Myocyte (in vitro differentiated cells): Measurements from ENCODE around the gene CDH10. TPM values are rescaled to one million over a fixed set of nuclear protein-coding genes. Genes with fewer than 3 reads are reported as not detected.

ENCODE experiments used
- DNase-seq: peaks from one replicate; pipeline ENCODE4 v3.0.0-alpha.2; 2012; ENCODE audit warnings: low read depth
- total RNA-seq: library from RNA; depleted of rRNA; stranded (reverse); fragments of >200 nt; gene quantifications from 2 replicates; pipeline ENCODE4 v1.2.3, GENCODE V29; 2014

CDH10 gene
- total RNA-seq, 1 donor from 2014 or later, result not detected

GRCh38 chr5:24487368-24488229 is 157.2 kb downstream of the CDH10 start:
- no peak for DNase-seq

DNA sequence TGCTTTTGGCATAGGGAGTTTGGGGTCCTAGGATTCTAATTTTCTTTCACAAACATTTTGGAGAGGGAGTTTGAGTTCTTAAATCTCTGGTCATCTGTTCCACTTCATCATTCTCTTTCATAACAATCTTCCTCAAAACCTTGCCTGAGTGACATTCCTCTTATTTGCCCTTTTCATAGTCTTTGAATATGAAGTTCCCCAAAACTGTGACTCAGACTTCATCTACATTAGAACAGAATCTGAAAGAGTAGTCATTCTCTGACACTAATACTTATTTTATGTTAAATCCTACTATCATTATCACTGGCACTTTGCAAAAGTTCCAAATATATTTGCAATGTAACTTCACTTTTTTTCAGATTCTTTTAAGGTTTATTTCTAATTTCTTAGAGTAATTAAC is 163.8 kb downstream of the CDH10 start:
- no peak for DNase-seq

- no peak for DNase-seq
Observed at GRCh38 chr5:24477958-24478357, 166.8 kb downstream of the CDH10 start.

DNA sequence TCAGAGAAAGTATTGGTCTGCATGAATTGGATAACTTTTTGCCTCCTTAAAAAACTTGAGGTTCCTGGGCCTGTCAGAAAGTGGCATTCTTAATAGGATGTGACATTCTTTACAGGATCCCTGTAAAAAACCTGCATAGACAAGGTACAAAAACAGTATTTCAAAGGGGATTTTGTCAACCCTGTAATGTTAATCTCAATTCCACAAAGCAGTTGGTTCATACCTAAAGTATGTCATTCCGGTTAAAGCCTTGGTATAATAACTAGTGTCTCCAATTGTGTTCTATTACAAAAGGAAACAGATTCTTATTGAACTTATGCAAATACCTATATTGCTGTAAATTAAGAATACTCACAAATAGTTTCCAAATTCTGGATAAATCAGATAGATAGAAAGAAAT is 169.7 kb downstream of the CDH10 start:
- DNase-seq, result no peak

- no peak for DNase-seq
Observed at GRCh38 chr5:24474685-24475084, 170.1 kb downstream of the CDH10 start.

- no peak for DNase-seq
Observed at GRCh38 chr5:24472518-24472917, 172.3 kb downstream of the CDH10 start.

- DNase-seq, result no peak
Observed at GRCh38 chr5:24444414-24444813, 200.4 kb downstream of the CDH10 start.

DNA sequence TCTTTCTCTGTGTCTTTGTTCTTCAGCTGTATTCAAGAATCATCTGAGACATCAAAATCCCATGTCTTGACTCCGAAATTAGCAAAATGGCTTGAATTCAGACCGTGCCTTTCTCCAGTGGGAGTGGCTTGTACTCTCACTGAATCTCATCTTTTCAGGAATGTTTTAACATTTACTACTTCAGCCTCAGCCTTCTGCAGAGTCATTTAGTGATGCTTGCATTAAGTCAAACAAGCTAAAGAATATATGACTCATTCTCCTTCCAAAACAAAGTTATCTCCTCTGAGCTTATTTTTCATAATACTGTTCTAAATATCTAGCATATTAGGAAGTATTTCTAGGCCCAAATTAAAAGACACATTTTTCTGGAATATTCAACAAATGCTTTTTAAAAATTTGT is 205.3 kb downstream of the CDH10 start:
- DNase-seq, result no peak
